ENCODE results near the gene NEAT1.

- TF ChIP-seq CTCF (conservative IDR thresholded peaks at IDR 0.05) (no peak), EZH2 (IDR thresholded peaks at IDR 0.05; ENCODE audit: low read depth) (no peak)
Observed at GRCh38 chr11:65473278-65473860, 50.8 kb downstream of the NEAT1 start.
